ENCODE measurements around the gene LY6G5B. TPM values are rescaled to one million over a fixed set of nuclear protein-coding genes. Genes with fewer than 3 reads are reported as not detected.

The LY6G5B gene
- total and polyA plus RNA-seq, 2 of the 4 experiments (the other 2 are of a cell fraction), result 2.2 to 13.6 TPM

DNA sequence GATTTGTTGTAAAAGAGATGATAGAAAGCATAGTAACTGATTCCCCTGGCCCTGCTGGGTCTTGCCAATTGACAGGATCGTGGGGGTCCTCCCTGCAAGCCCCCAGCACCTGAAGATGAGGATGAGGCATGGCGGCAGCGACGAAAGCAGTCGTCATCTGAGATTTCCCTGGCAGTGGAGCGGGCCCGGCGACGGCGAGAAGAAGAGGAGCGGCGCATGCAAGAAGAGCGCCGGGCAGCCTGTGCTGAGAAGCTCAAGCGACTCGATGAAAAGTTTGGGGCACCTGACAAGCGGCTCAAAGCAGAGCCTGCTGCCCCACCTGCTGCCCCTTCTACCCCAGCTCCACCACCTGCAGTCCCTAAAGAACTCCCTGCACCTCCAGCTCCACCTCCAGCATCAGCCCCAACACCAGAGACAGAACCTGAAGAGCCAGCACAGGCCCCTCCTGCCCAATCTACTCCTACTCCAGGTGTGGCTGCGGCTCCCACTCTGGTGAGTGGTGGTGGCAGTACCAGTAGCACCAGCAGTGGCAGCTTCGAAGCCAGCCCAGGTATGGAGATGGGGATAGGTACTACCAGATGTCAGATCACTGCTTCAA is 42.0 kb upstream of the LY6G5B start:
- no peak overlapping the region for H3K4me3 ChIP-seq (ENCODE audit: insufficient read depth, low read depth, low read length)
- POLR2A ChIA-PET (ENCODE audit: unreplicated experiment), result interaction anchor here (0.6 kb wide), 1 partner anchor 181 kb away, joined by 3 read pairs; no protein-coding TSS in a partner anchor
- WGBS, 2 experiments (ENCODE audit: extremely low coverage in 2 of 2, insufficient read length in 1 of 2), result 96% methylated on average over 12 of the region's 19 CpGs; no CpG with 5 or more reads in 1 of the 2 experiments
- in situ Hi-C loops (cut with MboI; ENCODE audit: low sequenced_read_pairs) (no loop called here), dilution Hi-C loops (cut with HindIII; ENCODE audit: low sequenced_read_pairs, unreplicated experiment) (no loop called here), intact Hi-C loops (cut with micrococcal nuclease) (no loop called here)
- no peak overlapping the region for H3K4ac ChIP-seq (ENCODE audit: low read depth, low read length)
- no peak overlapping the region for H2BK20ac ChIP-seq (ENCODE audit: low read depth, low read length)
- no peak overlapping the region for H4K91ac ChIP-seq (ENCODE audit: insufficient read depth, low read depth, low read length)
- H3K9me1 ChIP-seq (ENCODE audit: insufficient read depth, low read length), result peaks cover 6% of the 10 kb centered on the region
- H3K4me2 ChIP-seq (ENCODE audit: low read depth, low read length), result no peak overlapping the region
- H4K8ac ChIP-seq (ENCODE audit: low read depth in 2 of 2, low read length in 2 of 2), result no peak overlapping the region
- H4K5ac ChIP-seq (ENCODE audit: low read depth, low read length), result no peak overlapping the region
- no TSS peak for BruUV-seq (replicated peaks)
- H3K27me3 ChIP-seq (ENCODE audit: control insufficient read depth, insufficient read depth, low read length), result no peaks in the 10 kb centered on the region
- H2AK5ac ChIP-seq (ENCODE audit: low read depth, low read length), result no peak overlapping the region
- peaks cover 30 to 73% of the 10 kb centered on the region in 2 experiments for H3K79me1 ChIP-seq (ENCODE audit: low read depth in 1 of 2, low read length in 2 of 2)
- no peak overlapping the region for H3K23ac ChIP-seq (ENCODE audit: low read depth, low read length)
- TF ChIP-seq SMC3 (IDR thresholded peaks at IDR 0.05; ENCODE audit: low read depth, low read length), result no peak
- TF ChIP-seq, protein P1, sequence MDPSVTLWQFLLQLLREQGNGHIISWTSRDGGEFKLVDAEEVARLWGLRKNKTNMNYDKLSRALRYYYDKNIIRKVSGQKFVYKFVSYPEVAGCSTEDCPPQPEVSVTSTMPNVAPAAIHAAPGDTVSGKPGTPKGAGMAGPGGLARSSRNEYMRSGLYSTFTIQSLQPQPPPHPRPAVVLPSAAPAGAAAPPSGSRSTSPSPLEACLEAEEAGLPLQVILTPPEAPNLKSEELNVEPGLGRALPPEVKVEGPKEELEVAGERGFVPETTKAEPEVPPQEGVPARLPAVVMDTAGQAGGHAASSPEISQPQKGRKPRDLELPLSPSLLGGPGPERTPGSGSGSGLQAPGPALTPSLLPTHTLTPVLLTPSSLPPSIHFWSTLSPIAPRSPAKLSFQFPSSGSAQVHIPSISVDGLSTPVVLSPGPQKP (IDR thresholded peaks at IDR 0.05; ENCODE audit: borderline replicate concordance, low read depth, low read length), result no peak
- no peak for TF ChIP-seq BHLHE40 (IDR thresholded peaks at IDR 0.05; ENCODE audit: low read depth, low read length)
- TF ChIP-seq, protein P2, sequence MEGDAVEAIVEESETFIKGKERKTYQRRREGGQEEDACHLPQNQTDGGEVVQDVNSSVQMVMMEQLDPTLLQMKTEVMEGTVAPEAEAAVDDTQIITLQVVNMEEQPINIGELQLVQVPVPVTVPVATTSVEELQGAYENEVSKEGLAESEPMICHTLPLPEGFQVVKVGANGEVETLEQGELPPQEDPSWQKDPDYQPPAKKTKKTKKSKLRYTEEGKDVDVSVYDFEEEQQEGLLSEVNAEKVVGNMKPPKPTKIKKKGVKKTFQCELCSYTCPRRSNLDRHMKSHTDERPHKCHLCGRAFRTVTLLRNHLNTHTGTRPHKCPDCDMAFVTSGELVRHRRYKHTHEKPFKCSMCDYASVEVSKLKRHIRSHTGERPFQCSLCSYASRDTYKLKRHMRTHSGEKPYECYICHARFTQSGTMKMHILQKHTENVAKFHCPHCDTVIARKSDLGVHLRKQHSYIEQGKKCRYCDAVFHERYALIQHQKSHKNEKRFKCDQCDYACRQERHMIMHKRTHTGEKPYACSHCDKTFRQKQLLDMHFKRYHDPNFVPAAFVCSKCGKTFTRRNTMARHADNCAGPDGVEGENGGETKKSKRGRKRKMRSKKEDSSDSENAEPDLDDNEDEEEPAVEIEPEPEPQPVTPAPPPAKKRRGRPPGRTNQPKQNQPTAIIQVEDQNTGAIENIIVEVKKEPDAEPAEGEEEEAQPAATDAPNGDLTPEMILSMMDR (conservative IDR thresholded peaks at IDR 0.05; ENCODE audit: low read depth, low read length), result no peak
- no peak for TF ChIP-seq MAFK (IDR thresholded peaks at IDR 0.05; ENCODE audit: low read depth, low read length)
- TF ChIP-seq NFE2L2 (IDR thresholded peaks at IDR 0.05; ENCODE audit: low read depth, low read length), result no peak
- TF ChIP-seq CHD1 (IDR thresholded peaks at IDR 0.05; ENCODE audit: low read depth, low read length), result no peak
- TF ChIP-seq, protein P3, sequence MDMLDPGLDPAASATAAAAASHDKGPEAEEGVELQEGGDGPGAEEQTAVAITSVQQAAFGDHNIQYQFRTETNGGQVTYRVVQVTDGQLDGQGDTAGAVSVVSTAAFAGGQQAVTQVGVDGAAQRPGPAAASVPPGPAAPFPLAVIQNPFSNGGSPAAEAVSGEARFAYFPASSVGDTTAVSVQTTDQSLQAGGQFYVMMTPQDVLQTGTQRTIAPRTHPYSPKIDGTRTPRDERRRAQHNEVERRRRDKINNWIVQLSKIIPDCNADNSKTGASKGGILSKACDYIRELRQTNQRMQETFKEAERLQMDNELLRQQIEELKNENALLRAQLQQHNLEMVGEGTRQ (IDR thresholded peaks at IDR 0.05; ENCODE audit: low read depth, low read length), result no peak
- TF ChIP-seq RCOR1 (IDR thresholded peaks at IDR 0.05; ENCODE audit: insufficient replicate concordance, low read length), result no peak
- TF ChIP-seq MXI1 (IDR thresholded peaks at IDR 0.05; ENCODE audit: borderline replicate concordance, low read depth, low read length), result no peak
- TF ChIP-seq RAD21 (IDR thresholded peaks at IDR 0.05; ENCODE audit: low read length), result no peak
- TF ChIP-seq POLR2A (IDR thresholded peaks at IDR 0.05; ENCODE audit: low read depth, low read length), result no peak
- TF ChIP-seq CEBPB (IDR thresholded peaks at IDR 0.05; ENCODE audit: low read depth, low read length), result no peak
- no peak for TF ChIP-seq RFX5 (IDR thresholded peaks at IDR 0.05; ENCODE audit: low read depth, low read length)
- no peak for TF ChIP-seq MAZ (IDR thresholded peaks at IDR 0.05; ENCODE audit: borderline replicate concordance, low read depth, low read length)
- no peak for TF ChIP-seq FOS (IDR thresholded peaks at IDR 0.05; ENCODE audit: low read depth, low read length)
- ATAC-seq (ENCODE audit: low read depth), result no peak
- H2BK120ac ChIP-seq (ENCODE audit: low read depth, low read length), result no peak overlapping the region
- no peak for DNase-seq
- H3K9me3 ChIP-seq (ENCODE audit: control insufficient read depth, insufficient read depth, low read length), result no peaks in the 10 kb centered on the region
- no peak overlapping the region for H3K56ac ChIP-seq (ENCODE audit: extremely low read depth, insufficient read depth, low read length)
- no peak overlapping the region for H2AFZ ChIP-seq (replicated peaks; ENCODE audit: low read length, poor library complexity)
- no peak overlapping the region for H3K9ac ChIP-seq (ENCODE audit: low read depth, low read length)
- H3K14ac ChIP-seq (replicated peaks; ENCODE audit: low read depth, low read length), result no peak overlapping the region
- H2BK15ac ChIP-seq (ENCODE audit: low read depth, low read length), result no peak overlapping the region
- H3K18ac ChIP-seq (ENCODE audit: low read depth, low read length), result no peak overlapping the region
- no peak overlapping the region for H2BK5ac ChIP-seq (ENCODE audit: low read depth, low read length, poor library complexity, severe bottlenecking)
- no peak overlapping the region for H3K27ac ChIP-seq (ENCODE audit: insufficient read depth, low read length)
- peaks cover 38% of the 10 kb centered on the region for H4K20me1 ChIP-seq (ENCODE audit: insufficient read depth, low read length)
- H3K36me3 ChIP-seq (ENCODE audit: control insufficient read depth, insufficient read depth, low read length), result peaks cover 92% of the 10 kb centered on the region
- CTCF ChIA-PET, result no interaction called here
- no peak overlapping the region for H2AK9ac ChIP-seq (replicated peaks; ENCODE audit: low read depth, low read length, poor library complexity)
- no peaks in the 10 kb centered on the region for H3K4me1 ChIP-seq (ENCODE audit: control insufficient read depth, insufficient read depth, low read length)

Data from IMR-90 (cell line).